ENCODE measurements around the gene SKP2.

Gene SKP2

GRCh38 chr5:36158144-36158543 lies 6.2 kb downstream of the SKP2 start:
- no peak for TF ChIP-seq CTCF (IDR thresholded peaks at IDR 0.05)
- intact Hi-C loops (cut with DNase I; ENCODE audit: low total_unique reads): loop anchor here (10.0 kb wide), 1 partner anchor 77 kb away; no protein-coding TSS in a partner anchor
- H3K36me3 ChIP-seq: peaks cover 21 to 71% (median 30%) of the 10 kb centered on the region in 3 donors
- no peak for DNase-seq
- no peaks in the 10 kb centered on the region for H3K9me3 ChIP-seq
- H3K4me3 ChIP-seq: no peak overlapping the region
- H3K4me1 ChIP-seq: peaks cover 0 to 28% (median 12%) of the 10 kb centered on the region in 4 donors
- H3K27me3 ChIP-seq: no peaks in the 10 kb centered on the region
- H3K27ac ChIP-seq: no peak overlapping the region

- Histone ChIP-seq H3K27me3 (no peaks in the 10 kb centered on the region), H3K36me3 (peaks cover 38 to 84% (median 48%) of the 10 kb centered on the region in 3 donors), H3K4me3 (no peak overlapping the region), H3K4me1 (peaks cover 0 to 8% (median 4%) of the 10 kb centered on the region in 4 donors), H3K27ac (no peak overlapping the region), H3K9me3 (no peaks in the 10 kb centered on the region)
- intact Hi-C loops (cut with DNase I; ENCODE audit: low total_unique reads): no loop called here
- no peak for TF ChIP-seq CTCF (IDR thresholded peaks at IDR 0.05)
- no peak for DNase-seq
Measured at GRCh38 chr5:36160617-36161016, 8.7 kb downstream of the SKP2 start.

- Histone ChIP-seq H3K4me1 (peaks cover 0 to 1% (median under 1%) of the 10 kb centered on the region in 4 donors), H3K36me3 (peaks cover 38 to 90% (median 48%) of the 10 kb centered on the region in 3 donors), H3K27me3 (no peaks in the 10 kb centered on the region), H3K27ac (no peak overlapping the region), H3K4me3 (no peak overlapping the region), H3K9me3 (no peaks in the 10 kb centered on the region)
- intact Hi-C loops (cut with DNase I; ENCODE audit: low total_unique reads): no loop called here
- DNase-seq: no peak
- TF ChIP-seq CTCF (IDR thresholded peaks at IDR 0.05): no peak
Measured at GRCh38 chr5:36161361-36161760, 9.4 kb downstream of the SKP2 start.

- Histone ChIP-seq H3K4me3 (no peak overlapping the region), H3K27ac (no peak overlapping the region), H3K36me3 (peaks cover 48 to 96% (median 58%) of the 10 kb centered on the region in 3 donors), H3K27me3 (no peaks in the 10 kb centered on the region), H3K4me1 (no peaks in the 10 kb centered on the region), H3K9me3 (no peaks in the 10 kb centered on the region)
- no peak for DNase-seq
- TF ChIP-seq CTCF (IDR thresholded peaks at IDR 0.05): no peak
- intact Hi-C loops (cut with DNase I; ENCODE audit: low total_unique reads): no loop called here
Measured at GRCh38 chr5:36162810-36163486, 11.0 kb downstream of the SKP2 start.

GRCh38 chr5:36164461-36164860 lies 12.6 kb downstream of the SKP2 start:
- Histone ChIP-seq H3K4me1 (no peaks in the 10 kb centered on the region), H3K27ac (no peak overlapping the region), H3K4me3 (no peak overlapping the region), H3K36me3 (peaks cover 58 to 97% (median 73%) of the 10 kb centered on the region in 3 donors), H3K27me3 (no peaks in the 10 kb centered on the region), H3K9me3 (no peaks in the 10 kb centered on the region)
- intact Hi-C loops (cut with DNase I; ENCODE audit: low total_unique reads): no loop called here
- no peak for DNase-seq
- no peak for TF ChIP-seq CTCF (IDR thresholded peaks at IDR 0.05)

Measured in tibial artery (tissue), 4 donors.